ENCODE data around the gene DPT. TPM values are rescaled to one million over a fixed set of nuclear protein-coding genes. Genes with fewer than 3 reads are reported as not detected.

DPT gene
- total and polyA plus RNA-seq, 4 experiments from 2014 or later = not detected

DNA sequence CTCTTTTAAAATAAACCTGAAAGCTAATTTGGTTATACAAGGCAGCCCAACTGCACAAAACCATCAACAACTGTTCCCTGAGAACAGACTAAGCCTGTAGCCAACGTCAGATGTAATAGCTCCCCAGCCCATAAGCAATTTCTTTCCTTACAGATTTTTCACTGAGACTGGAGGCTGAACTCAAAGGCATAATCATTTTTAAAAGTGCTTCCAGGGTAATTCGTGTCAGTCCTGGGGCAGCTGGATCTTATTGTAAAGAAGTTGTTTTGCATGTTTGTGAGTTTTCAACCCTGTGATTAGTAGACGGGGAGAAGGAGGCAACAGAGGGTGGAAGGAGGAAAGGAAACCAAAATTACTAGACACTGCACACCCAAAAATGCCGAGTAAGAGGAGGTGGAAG, 3.2 kb downstream of the DPT start:
- Histone ChIP-seq H3K27me3 (ENCODE audit: insufficient read depth, low read length) (no peaks in the 10 kb centered on the region), H3K4me1 (ENCODE audit: insufficient read depth, low read length) (no peaks in the 10 kb centered on the region), H3K9me3 (ENCODE audit: control insufficient read depth in 1 of 2, low read length in 2 of 2) (no peaks in the 10 kb centered on the region), H3K4me3 (ENCODE audit: low read length in 2 of 2) (no peak overlapping the region), H3K36me3 (ENCODE audit: insufficient read depth, low read length) (no peaks in the 10 kb centered on the region), H3K27ac (ENCODE audit: low read depth, low read length) (no peak overlapping the region)
- CTCF ChIA-PET (ENCODE audit: partially characterized antibody) = no interaction called here
- intact Hi-C loops (cut with micrococcal nuclease) = no loop called here
- no peaks in the 10 kb centered on the region for H3K36me3 Mint-ChIP-seq
- H3K9me3 Mint-ChIP-seq = no peaks in the 10 kb centered on the region
- no peak overlapping the region for H3K27ac Mint-ChIP-seq
- no peak overlapping the region for H3K4me3 Mint-ChIP-seq
- DNase-seq = no peak
- POLR2A ChIA-PET (ENCODE audit: partially characterized antibody) = no interaction called here
- peaks cover 0 to 2% (median 0%) of the 10 kb centered on the region in 4 donors for H3K4me1 Mint-ChIP-seq
- peaks cover 3 to 4% of the 10 kb centered on the region in 2 donors for H3K27me3 Mint-ChIP-seq

DNA sequence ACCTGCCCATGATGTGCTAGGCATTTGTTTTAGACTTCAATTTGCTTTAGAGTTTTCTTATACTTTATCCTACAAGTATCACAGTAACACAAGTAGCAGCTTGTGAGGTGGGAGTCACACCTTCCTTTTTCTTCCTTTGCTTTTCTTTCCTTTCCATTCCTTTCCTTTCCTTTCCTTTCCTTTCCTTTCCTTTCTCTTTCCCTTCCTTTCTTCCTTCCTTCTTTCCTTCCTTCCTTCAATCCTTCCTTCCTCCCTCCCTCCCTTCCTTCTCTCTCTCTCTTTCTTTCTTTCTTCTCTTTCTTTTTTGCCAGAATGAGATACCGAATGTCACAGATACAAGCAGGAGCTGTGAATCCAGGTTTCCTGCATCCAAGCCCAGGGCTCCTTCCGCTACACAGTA, 3.9 kb downstream of the DPT start:
- CTCF ChIA-PET (ENCODE audit: partially characterized antibody) = interaction anchor here (0.9 kb wide), 1 partner anchor 284 kb away, joined by 3 read pairs; no protein-coding TSS in a partner anchor

DNA sequence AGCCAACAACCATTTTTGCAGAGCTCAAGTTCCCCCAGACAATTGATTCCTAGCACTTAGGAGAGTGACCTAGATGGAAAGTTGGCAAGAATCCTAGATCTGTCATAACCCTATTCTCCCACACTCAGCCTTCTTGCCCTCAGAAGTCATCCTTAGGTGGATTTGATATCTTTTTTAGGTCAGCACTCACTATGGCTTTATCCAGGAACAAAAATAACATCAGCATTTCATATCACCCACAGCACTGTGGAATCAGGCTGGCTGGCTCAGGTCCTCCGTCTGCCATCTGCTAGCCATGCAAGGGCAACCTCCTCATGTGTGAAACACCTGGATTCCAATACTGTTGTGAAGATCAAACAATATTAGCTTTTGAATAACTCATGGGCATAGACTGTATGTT, 6.0 kb downstream of the DPT start:
- peaks cover 0 to under 1% (median 0%) of the 10 kb centered on the region in 4 donors for H3K4me1 Mint-ChIP-seq
- ChIA-PET CTCF (ENCODE audit: partially characterized antibody) (no interaction called here), POLR2A (ENCODE audit: partially characterized antibody) (no interaction called here)
- H3K4me1 ChIP-seq (ENCODE audit: insufficient read depth, low read length) = no peaks in the 10 kb centered on the region
- no peaks in the 10 kb centered on the region for H3K36me3 ChIP-seq (ENCODE audit: insufficient read depth, low read length)
- peaks cover 6 to 8% of the 10 kb centered on the region in 2 donors for H3K27me3 Mint-ChIP-seq
- H3K36me3 Mint-ChIP-seq = no peaks in the 10 kb centered on the region
- H3K27ac Mint-ChIP-seq = no peak overlapping the region
- H3K4me3 Mint-ChIP-seq = no peak overlapping the region
- no peaks in the 10 kb centered on the region for H3K9me3 ChIP-seq (ENCODE audit: control insufficient read depth in 1 of 2, low read length in 2 of 2)
- no peaks in the 10 kb centered on the region for H3K27me3 ChIP-seq (ENCODE audit: insufficient read depth, low read length)
- no peak overlapping the region for H3K4me3 ChIP-seq (ENCODE audit: low read length in 2 of 2)
- H3K27ac ChIP-seq (ENCODE audit: low read depth, low read length) = no peak overlapping the region
- peaks cover 0 to 2% (median 0%) of the 10 kb centered on the region in 8 donors for H3K9me3 Mint-ChIP-seq
- intact Hi-C loops (cut with micrococcal nuclease) = no loop called here
- no peak for DNase-seq

More for the DNA sequence above, 3.9 kb downstream of the DPT start:
- intact Hi-C loops (cut with micrococcal nuclease) = no loop called here
- Histone ChIP-seq H3K4me3 (ENCODE audit: low read length in 2 of 2) (no peak overlapping the region), H3K27ac (ENCODE audit: low read depth, low read length) (no peak overlapping the region), H3K4me1 (ENCODE audit: insufficient read depth, low read length) (no peaks in the 10 kb centered on the region), H3K27me3 (ENCODE audit: insufficient read depth, low read length) (no peaks in the 10 kb centered on the region), H3K9me3 (ENCODE audit: control insufficient read depth in 1 of 2, low read length in 2 of 2) (no peaks in the 10 kb centered on the region), H3K36me3 (ENCODE audit: insufficient read depth, low read length) (no peaks in the 10 kb centered on the region)
- Mint-ChIP-seq H3K4me1 (peaks cover 0 to 2% (median 0%) of the 10 kb centered on the region in 4 donors), H3K36me3 (no peaks in the 10 kb centered on the region), H3K27ac (no peak overlapping the region), H3K9me3 (no peaks in the 10 kb centered on the region), H3K27me3 (peaks cover 6 to 8% of the 10 kb centered on the region in 2 donors), H3K4me3 (no peak overlapping the region)
- no peak for DNase-seq
- POLR2A ChIA-PET (ENCODE audit: partially characterized antibody) = no interaction called here

DNA sequence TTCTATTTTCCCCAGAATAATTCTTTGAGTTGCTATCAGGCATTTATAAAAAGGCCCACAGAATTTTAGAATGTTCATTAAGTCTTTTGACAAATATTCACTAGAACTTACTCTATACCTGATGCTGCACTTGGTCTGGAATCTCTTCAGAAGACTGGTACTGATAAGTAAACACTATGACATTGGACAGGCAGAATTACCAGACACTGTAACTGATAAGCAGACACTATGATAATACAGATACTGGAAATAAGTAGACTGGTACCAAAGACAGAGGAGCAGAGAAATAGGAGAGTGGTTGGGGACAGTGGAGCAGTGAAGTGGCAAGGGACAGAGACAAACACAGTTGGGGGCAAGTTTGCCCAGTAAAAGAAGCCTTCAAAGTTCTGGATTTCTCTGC, 8.2 kb downstream of the DPT start:
- DNase-seq = no peak
- Mint-ChIP-seq H3K9me3 (peaks cover 0 to 2% (median 0%) of the 10 kb centered on the region in 8 donors), H3K27me3 (peaks cover 6 to 8% of the 10 kb centered on the region in 2 donors), H3K27ac (no peak overlapping the region), H3K36me3 (no peaks in the 10 kb centered on the region), H3K4me3 (no peak overlapping the region), H3K4me1 (no peaks in the 10 kb centered on the region)
- Histone ChIP-seq H3K27ac (ENCODE audit: low read depth, low read length) (no peak overlapping the region), H3K9me3 (ENCODE audit: control insufficient read depth in 1 of 2, low read length in 2 of 2) (no peaks in the 10 kb centered on the region), H3K27me3 (ENCODE audit: insufficient read depth, low read length) (no peaks in the 10 kb centered on the region), H3K4me3 (ENCODE audit: low read length in 2 of 2) (no peak overlapping the region), H3K36me3 (ENCODE audit: insufficient read depth, low read length) (no peaks in the 10 kb centered on the region), H3K4me1 (ENCODE audit: insufficient read depth, low read length) (no peaks in the 10 kb centered on the region)
- POLR2A ChIA-PET (ENCODE audit: partially characterized antibody) = no interaction called here
- CTCF ChIA-PET (ENCODE audit: partially characterized antibody) = no interaction called here
- intact Hi-C loops (cut with micrococcal nuclease) = no loop called here

DNA sequence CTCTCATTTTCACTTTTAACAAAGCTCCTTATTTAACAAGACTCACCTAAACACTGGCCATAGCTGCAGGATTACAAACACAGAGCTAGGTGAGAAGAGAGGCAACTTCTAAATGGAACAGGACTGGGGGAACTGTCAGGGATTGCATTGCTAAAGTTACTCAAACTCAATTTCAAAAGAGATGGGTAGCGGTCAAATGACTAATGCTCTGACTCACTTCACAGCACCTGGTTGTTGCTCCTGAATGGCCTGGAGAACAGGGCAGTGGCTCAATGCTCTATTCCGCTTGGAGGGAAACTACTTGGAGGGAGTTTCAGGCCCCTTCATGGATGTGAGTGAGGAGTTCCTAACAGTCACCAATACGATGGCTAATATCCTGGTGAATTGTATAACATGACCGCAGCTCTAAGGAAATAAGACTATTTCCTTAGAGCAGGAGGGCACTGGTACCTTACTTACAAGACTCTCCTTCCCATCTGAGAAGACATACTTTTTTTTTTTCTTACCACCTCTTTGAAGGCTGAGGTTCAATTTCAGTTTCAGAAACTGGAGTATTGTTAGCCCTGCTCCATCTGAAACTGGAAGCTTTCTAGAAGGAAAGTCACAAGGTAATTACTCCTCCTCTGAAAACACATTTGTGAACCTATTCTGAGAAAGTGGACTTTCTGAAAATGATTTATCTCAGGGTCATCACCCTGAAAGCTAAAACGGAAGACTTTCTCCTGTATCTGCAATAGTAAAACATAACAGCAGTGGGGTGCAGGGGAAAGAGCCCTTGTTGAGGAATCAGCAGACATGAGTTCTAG, 9.5 kb downstream of the DPT start:
- no peaks in the 10 kb centered on the region for H3K36me3 Mint-ChIP-seq
- ChIA-PET CTCF (ENCODE audit: partially characterized antibody) (no interaction called here), POLR2A (ENCODE audit: partially characterized antibody) (no interaction called here)
- H3K36me3 ChIP-seq (ENCODE audit: insufficient read depth, low read length) = no peaks in the 10 kb centered on the region
- no peak overlapping the region for H3K27ac ChIP-seq (ENCODE audit: low read depth, low read length)
- H3K4me3 Mint-ChIP-seq = no peak overlapping the region
- intact Hi-C loops (cut with micrococcal nuclease) = no loop called here
- no peaks in the 10 kb centered on the region for H3K4me1 ChIP-seq (ENCODE audit: insufficient read depth, low read length)
- H3K27ac Mint-ChIP-seq = no peak overlapping the region
- peaks cover 0 to 2% (median 0%) of the 10 kb centered on the region in 8 donors for H3K9me3 Mint-ChIP-seq
- H3K27me3 Mint-ChIP-seq = peaks cover 4 to 8% of the 10 kb centered on the region in 2 donors
- no peaks in the 10 kb centered on the region for H3K4me1 Mint-ChIP-seq
- H3K4me3 ChIP-seq (ENCODE audit: low read length in 2 of 2) = no peak overlapping the region
- H3K9me3 ChIP-seq (ENCODE audit: control insufficient read depth in 1 of 2, low read length in 2 of 2) = no peaks in the 10 kb centered on the region
- no peak for DNase-seq
- no peaks in the 10 kb centered on the region for H3K27me3 ChIP-seq (ENCODE audit: insufficient read depth, low read length)

DNA sequence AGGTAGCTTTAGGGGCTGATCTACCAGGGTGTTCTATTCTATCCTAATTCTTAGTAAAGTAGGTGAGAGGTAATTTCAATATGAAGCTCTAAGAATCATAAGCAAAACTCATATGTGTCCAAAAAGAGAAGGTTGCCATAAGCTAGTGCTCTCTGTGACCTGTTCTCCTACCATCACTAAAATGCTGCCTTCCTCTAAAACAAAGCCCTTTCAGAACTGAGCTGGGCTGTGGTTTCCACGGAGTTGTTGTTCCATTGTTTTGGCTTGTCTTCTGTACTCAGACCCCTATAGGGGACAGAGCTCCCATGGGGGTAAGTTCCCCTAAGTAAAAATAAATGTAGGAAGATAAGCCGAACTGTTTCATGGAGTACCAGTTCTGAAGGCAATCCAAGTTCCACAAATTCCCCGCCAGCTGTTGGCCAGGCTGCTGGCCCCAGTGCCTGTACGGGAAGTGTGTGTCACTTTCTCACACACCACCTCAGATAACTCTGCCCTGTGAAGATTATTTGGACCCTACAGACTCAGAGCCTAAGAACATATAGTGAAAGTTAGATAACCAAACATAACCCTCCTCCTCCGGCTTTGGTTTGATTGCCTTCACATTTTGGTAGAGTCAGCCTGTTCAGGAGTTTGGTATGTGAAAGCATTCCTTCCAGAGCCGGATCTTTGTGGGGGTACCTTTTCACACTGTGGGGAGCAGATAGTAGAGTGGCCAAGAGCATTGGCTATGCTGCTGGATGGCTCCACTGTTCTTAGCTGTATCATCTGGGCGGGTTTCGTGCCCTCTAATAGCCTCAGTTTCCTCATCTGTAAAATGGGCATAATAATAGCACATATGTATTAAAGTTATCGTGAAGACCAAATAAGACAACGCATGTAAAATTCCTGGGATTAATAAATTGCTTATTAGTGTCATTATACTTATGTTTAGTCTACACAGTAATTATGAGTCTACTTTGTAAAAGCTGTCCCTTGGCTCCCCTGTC, 10.8 kb downstream of the DPT start:
- Mint-ChIP-seq H3K36me3 (no peaks in the 10 kb centered on the region), H3K27ac (no peak overlapping the region), H3K9me3 (peaks cover 0 to 2% (median 0%) of the 10 kb centered on the region in 8 donors), H3K4me1 (no peaks in the 10 kb centered on the region), H3K27me3 (peaks cover 4 to 8% of the 10 kb centered on the region in 2 donors), H3K4me3 (no peak overlapping the region)
- ChIA-PET POLR2A (ENCODE audit: partially characterized antibody) (no interaction called here), CTCF (ENCODE audit: partially characterized antibody) (no interaction called here)
- Histone ChIP-seq H3K9me3 (ENCODE audit: control insufficient read depth in 1 of 2, low read length in 2 of 2) (no peaks in the 10 kb centered on the region), H3K27ac (ENCODE audit: low read depth, low read length) (no peak overlapping the region), H3K4me1 (ENCODE audit: insufficient read depth, low read length) (no peaks in the 10 kb centered on the region), H3K4me3 (ENCODE audit: low read length in 2 of 2) (no peak overlapping the region), H3K27me3 (ENCODE audit: insufficient read depth, low read length) (no peaks in the 10 kb centered on the region), H3K36me3 (ENCODE audit: insufficient read depth, low read length) (no peaks in the 10 kb centered on the region)
- no peak for DNase-seq
- intact Hi-C loops (cut with micrococcal nuclease) = no loop called here

DNA sequence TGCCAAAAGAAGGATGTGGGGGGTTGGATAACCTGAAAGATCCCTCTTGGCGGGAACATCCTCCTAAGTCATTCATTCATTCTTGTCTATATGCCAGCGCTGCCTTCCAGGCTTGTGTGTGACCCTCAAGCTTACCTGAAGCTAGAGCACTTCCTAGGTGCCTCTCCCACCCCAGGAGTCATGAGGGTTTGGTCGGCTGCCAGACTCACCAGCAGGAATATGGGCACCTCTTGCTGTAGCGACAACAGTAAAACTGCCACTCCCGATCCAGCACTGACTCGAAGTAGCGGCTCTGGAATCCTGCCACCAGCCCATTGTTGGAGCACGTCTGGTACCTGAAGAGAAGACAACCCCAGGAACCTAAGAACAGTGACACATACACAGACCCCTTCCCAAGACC, 15.0 kb downstream of the DPT start:
- Histone ChIP-seq H3K4me1 (ENCODE audit: insufficient read depth, low read length) (no peaks in the 10 kb centered on the region), H3K4me3 (ENCODE audit: low read length in 2 of 2) (no peak overlapping the region), H3K9me3 (ENCODE audit: control insufficient read depth in 1 of 2, low read length in 2 of 2) (no peaks in the 10 kb centered on the region), H3K36me3 (ENCODE audit: insufficient read depth, low read length) (no peaks in the 10 kb centered on the region), H3K27ac (ENCODE audit: low read depth, low read length) (no peak overlapping the region), H3K27me3 (ENCODE audit: insufficient read depth, low read length) (no peaks in the 10 kb centered on the region)
- DNase-seq = no peak
- Mint-ChIP-seq H3K27me3 (peaks cover 0 to 3% of the 10 kb centered on the region in 2 donors), H3K4me1 (no peaks in the 10 kb centered on the region), H3K4me3 (no peak overlapping the region), H3K27ac (no peak overlapping the region), H3K36me3 (no peaks in the 10 kb centered on the region), H3K9me3 (peaks cover 0 to under 1% (median 0%) of the 10 kb centered on the region in 8 donors)
- CTCF ChIA-PET (ENCODE audit: partially characterized antibody) = no interaction called here
- POLR2A ChIA-PET (ENCODE audit: partially characterized antibody) = no interaction called here
- intact Hi-C loops (cut with micrococcal nuclease) = no loop called here

All from CD4-positive, alpha-beta memory T cell (primary cell).